Uterus (tissue), 4 donors: Measurements from ENCODE around the gene FJX1. TPM values are rescaled to one million over a fixed set of nuclear protein-coding genes. Genes with fewer than 3 reads are reported as not detected.

ENCODE experiments used
- DNase-seq, 2 donors: peaks; one replicate each; pipeline ENCODE4 v3.0.0-alpha.2; 2019 to 2020
- H3K27ac ChIP-seq, 2 donors: fragments of 200-600 bp; sonication (generic); 1 replicate in 1 of 2; 2 replicates in 1 of 2; pipeline ENCODE4 v1.5.1; 2016 to 2018
- H3K27me3 ChIP-seq, 2 donors: fragments of 200-600 bp; sonication (generic); one replicate each; pipeline ENCODE4 v1.5.1; 2018 to 2019; ENCODE audit warnings: control low read depth in 1 of 2
- H3K36me3 ChIP-seq, 2 donors: fragments of 200-600 bp; sonication (generic); one replicate each; pipeline ENCODE4 v1.5.1; 2019; ENCODE audit warnings: control low read depth in 1 of 2
- H3K4me1 ChIP-seq, 2 donors: fragments of 200-600 bp; sonication (generic); one replicate each; pipeline ENCODE4 v1.5.1; 2018 to 2019; ENCODE audit warnings: control low read depth in 1 of 2
- H3K4me3 ChIP-seq, 2 donors: fragments of 200-600 bp; sonication (generic); 1 replicate in 1 of 2; 2 replicates in 1 of 2; pipeline ENCODE4 v1.5.1; 2018 to 2019; ENCODE audit warnings: mild to moderate bottlenecking in 1 of 2
- H3K9me3 ChIP-seq, 2 donors: fragments of 200-600 bp; sonication (generic); one replicate each; pipeline ENCODE4 v1.5.1; 2019; ENCODE audit warnings: control low read depth in 1 of 2
- POLR2A ChIP-seq, 2 donors: fragments of 450-650 bp; IDR thresholded peaks; one replicate each; pipeline ENCODE4 v1.6.1; 2016; ENCODE audit warnings: antibody characterized with exemption in 2 of 2, mild to moderate bottlenecking in 1 of 2, moderate library complexity in 1 of 2
- intact Hi-C: fragments of 100-400 bp; cut with DNase I; formaldehyde crosslinking; loops from one replicate; pipeline ENCODE4 v1.15.1; 2023; ENCODE audit warnings: low total_unique reads
- total RNA-seq, 4 donors: library from RNA; depleted of rRNA in 3 of 4; stranded (reverse); fragments of >200 nt in 3 of 4; gene quantifications; one replicate each; pipeline versions ENCODE4 v1.1.0 to v1.2.4, GENCODE V29; 2014 to 2023
- TF ChIP-seq, protein P1 (sequence below), 4 experiments: fragments of 200-600 bp in 2 of 4; fragments of 450-650 bp in 2 of 4; sonication (generic) in 2 of 4; IDR thresholded peaks; one replicate each; pipeline ENCODE4 v1.5.1; 2016 to 2019; ENCODE audit warnings: antibody characterized with exemption in 4 of 4, mild to moderate bottlenecking in 2 of 4, moderate library complexity in 1 of 4
- donor health status: DM: yes; HTN: yes; CAD: no.

The FJX1 gene
- total RNA-seq, 4 donors from 2014 or later = 2.1 to 48.5 (median 5.6) TPM

DNA sequence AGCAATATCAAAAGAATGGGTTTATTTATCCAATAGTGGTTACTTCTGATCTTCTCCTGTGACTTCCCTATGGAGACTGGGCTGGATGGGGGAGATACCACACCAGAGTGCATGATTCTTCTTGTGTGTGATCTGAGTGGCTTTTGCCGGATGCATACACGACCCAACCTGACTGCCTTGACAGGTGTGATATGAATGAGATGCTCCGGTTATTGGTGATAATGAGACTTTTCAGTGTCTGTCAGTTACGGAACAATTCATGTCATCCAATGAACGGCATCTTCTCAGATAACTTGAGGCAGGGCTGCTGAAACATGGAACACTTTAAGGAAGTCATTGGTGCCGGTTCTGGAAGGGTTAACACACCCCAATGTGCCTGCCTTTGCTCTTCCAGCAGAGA, 17.7 kb downstream of the FJX1 start:
- intact Hi-C loops = no loop called here
- H3K27ac ChIP-seq = no peak overlapping the region
- TF ChIP-seq, protein P1, sequence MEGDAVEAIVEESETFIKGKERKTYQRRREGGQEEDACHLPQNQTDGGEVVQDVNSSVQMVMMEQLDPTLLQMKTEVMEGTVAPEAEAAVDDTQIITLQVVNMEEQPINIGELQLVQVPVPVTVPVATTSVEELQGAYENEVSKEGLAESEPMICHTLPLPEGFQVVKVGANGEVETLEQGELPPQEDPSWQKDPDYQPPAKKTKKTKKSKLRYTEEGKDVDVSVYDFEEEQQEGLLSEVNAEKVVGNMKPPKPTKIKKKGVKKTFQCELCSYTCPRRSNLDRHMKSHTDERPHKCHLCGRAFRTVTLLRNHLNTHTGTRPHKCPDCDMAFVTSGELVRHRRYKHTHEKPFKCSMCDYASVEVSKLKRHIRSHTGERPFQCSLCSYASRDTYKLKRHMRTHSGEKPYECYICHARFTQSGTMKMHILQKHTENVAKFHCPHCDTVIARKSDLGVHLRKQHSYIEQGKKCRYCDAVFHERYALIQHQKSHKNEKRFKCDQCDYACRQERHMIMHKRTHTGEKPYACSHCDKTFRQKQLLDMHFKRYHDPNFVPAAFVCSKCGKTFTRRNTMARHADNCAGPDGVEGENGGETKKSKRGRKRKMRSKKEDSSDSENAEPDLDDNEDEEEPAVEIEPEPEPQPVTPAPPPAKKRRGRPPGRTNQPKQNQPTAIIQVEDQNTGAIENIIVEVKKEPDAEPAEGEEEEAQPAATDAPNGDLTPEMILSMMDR (IDR thresholded peaks at IDR 0.05) = no peak
- no peak for TF ChIP-seq POLR2A (IDR thresholded peaks at IDR 0.05)
- no peak for DNase-seq
- no peaks in the 10 kb centered on the region for H3K27me3 ChIP-seq
- no peaks in the 10 kb centered on the region for H3K36me3 ChIP-seq
- H3K4me1 ChIP-seq = no peaks in the 10 kb centered on the region
- H3K4me3 ChIP-seq = no peak overlapping the region
- H3K9me3 ChIP-seq = no peaks in the 10 kb centered on the region

DNA sequence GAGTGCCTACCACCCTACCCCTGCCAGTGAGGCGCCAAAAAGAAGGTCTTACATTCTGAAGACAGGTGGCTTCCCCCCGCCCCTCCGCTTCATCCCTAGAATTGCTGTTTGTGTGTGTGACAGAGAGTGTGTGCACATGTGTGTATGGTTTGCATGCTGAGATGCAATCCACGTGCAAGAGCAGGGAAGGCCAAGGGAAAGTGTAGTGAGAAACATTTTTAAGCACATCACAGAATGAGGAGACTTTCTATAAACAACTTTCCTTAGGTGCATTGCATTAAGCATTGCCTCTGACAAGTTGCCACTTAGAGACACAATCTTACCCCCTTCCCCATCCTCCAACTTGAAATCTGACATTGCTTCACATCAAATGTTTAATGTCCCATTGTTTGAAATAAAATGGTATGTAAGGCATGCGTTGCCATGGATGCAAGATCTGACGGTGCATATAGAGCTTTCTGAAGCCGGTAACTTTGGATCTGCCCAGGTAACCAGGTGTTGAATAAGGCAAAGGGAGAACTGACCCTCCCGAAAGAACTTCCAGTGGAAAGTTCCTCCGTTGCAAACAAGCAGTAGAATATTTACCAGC, 21.4 kb downstream of the FJX1 start:
- no peaks in the 10 kb centered on the region for H3K36me3 ChIP-seq
- no peak overlapping the region for H3K27ac ChIP-seq
- no peaks in the 10 kb centered on the region for H3K9me3 ChIP-seq
- H3K4me3 ChIP-seq = no peak overlapping the region
- no peaks in the 10 kb centered on the region for H3K4me1 ChIP-seq
- no peaks in the 10 kb centered on the region for H3K27me3 ChIP-seq
- intact Hi-C loops = no loop called here
- TF ChIP-seq POLR2A (IDR thresholded peaks at IDR 0.05) = no peak
- TF ChIP-seq, protein P1 (IDR thresholded peaks at IDR 0.05) = no peak
- no peak for DNase-seq

DNA sequence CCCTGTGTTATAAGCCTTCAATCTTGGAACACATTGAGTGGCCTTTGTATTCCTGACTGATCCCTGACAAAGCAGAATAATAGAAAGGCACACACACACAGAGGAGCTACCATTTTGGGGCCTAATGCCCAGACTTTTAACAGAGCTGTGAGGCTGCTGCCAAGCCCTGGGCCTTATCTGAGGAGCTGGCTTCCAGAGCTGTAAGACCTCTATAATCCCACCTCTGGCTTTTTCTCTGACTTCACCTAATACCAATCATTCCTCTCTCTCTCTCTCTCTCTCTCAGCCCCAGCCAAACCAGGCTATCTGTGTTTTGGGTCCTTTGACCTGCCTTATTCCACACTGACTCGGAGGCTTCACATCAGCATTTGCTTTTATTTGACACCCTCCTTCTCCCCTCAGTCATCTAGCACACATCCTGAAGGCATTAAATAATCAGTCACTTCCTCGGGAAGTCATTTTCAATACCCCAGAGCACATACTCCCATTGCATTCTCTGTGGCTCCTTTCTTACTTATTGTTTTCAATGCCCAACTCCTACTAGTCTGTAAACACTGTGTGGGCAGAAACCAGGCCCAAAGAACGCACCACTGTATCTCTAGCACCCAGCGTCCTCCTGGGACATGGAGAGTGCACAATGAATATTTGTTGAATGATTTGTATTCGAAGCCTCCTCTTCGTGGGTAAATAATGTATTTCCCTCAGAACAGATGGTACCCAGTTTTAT, 23.1 kb downstream of the FJX1 start:
- no peak overlapping the region for H3K27ac ChIP-seq
- no peaks in the 10 kb centered on the region for H3K9me3 ChIP-seq
- intact Hi-C loops = no loop called here
- H3K4me1 ChIP-seq = no peaks in the 10 kb centered on the region
- H3K4me3 ChIP-seq = no peak overlapping the region
- no peak for DNase-seq
- TF ChIP-seq, protein P1 (IDR thresholded peaks at IDR 0.05) = no peak
- TF ChIP-seq POLR2A (IDR thresholded peaks at IDR 0.05) = no peak
- H3K36me3 ChIP-seq = no peaks in the 10 kb centered on the region
- no peaks in the 10 kb centered on the region for H3K27me3 ChIP-seq

DNA sequence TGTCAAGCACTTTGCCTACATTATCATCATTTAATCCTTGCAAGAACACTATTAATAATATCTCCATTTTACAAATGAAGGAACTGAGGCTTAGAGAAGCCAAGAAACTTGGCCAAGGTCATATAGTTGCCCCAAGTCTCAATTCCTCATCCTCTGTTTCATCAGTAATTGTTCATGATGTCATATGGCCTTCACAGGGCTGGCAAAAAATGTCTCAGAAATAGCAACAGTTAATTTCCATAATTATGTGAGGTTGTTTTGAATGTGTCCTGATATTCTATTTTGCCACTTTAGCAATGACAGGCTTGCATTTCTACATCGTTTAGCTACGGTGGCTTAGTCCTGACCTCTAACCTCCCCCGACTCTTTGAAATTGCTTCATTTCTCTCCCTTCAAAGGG, 23.7 kb downstream of the FJX1 start:
- Histone ChIP-seq H3K4me1 (no peaks in the 10 kb centered on the region), H3K4me3 (no peak overlapping the region), H3K9me3 (no peaks in the 10 kb centered on the region), H3K27ac (no peak overlapping the region), H3K36me3 (no peaks in the 10 kb centered on the region), H3K27me3 (no peaks in the 10 kb centered on the region)
- intact Hi-C loops = no loop called here
- no peak for DNase-seq
- TF ChIP-seq, protein P1 (IDR thresholded peaks at IDR 0.05) = no peak
- TF ChIP-seq POLR2A (IDR thresholded peaks at IDR 0.05) = no peak

DNA sequence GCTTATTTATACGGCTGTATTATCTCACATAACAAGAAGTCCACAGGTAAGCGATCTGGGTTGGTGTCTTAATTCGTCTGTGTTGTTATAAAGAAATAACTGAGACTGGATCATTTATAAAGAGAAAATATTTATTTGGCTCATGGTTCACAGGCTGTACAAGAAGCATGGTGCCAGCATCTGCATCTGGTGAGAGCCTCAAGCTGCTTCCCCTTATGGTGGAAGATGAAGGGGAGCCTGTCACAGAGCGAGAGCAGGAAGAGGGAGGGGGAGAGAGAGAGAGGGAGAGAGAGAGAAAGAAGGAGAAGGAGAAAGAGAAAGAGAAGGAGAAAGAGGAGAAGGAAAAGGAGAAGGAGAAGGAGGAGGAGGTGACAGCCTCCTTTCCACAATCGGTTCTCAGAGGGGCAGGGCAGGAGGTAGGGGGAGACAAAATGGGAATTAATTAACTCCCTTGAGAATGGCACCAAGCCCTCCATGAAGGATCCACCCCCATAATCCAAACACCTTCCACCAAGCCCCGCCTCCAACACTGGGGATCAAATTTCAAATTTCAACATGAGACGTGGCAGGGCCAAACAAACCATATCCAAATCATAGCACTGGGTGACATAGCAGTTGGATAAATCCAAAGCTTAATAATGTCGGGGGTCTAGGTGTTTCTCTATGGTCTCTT, 29.3 kb downstream of the FJX1 start:
- Histone ChIP-seq H3K27ac (no peak overlapping the region), H3K9me3 (no peaks in the 10 kb centered on the region), H3K36me3 (no peaks in the 10 kb centered on the region), H3K4me1 (no peaks in the 10 kb centered on the region), H3K27me3 (no peaks in the 10 kb centered on the region), H3K4me3 (no peak overlapping the region)
- TF ChIP-seq, protein P1 (IDR thresholded peaks at IDR 0.05) = no peak
- no peak for TF ChIP-seq POLR2A (IDR thresholded peaks at IDR 0.05)
- intact Hi-C loops = no loop called here
- no peak for DNase-seq
